Retinal pigment epithelial cell (primary cell): Measurements from ENCODE around the gene RRN3.
"Not testable (repeated sequence)": the region's sequence is repeated elsewhere in the genome, so short reads cannot be mapped to it uniquely, and the experiment has no call there.

Source experiments
- DNase-seq: peaks from one replicate; pipeline ENCODE4 v3.0.0-alpha.2; 2010; ENCODE audit warnings: low read depth
- H3K4me3 ChIP-seq: 2 replicates; pipeline ENCODE4 v1.5.1; 2011; ENCODE audit warnings: mild to moderate bottlenecking, low read length, control low read depth, moderate library complexity
- CTCF ChIP-seq: conservative IDR thresholded peaks from 2 replicates; pipeline ENCODE4 v1.5.1; 2011; ENCODE audit warnings: low read depth, low read length, control low read depth, inconsistent platforms

RRN3 gene

GRCh38 chr16:15130256-15130932 lies 36.3 kb upstream of the RRN3 start:
- H3K4me3 ChIP-seq, DNase-seq: not testable (repeated sequence)

- DNase-seq, H3K4me3 ChIP-seq: not testable (repeated sequence)
Measured at GRCh38 chr16:15127641-15128425, 33.8 kb upstream of the RRN3 start.

GRCh38 chr16:15100372-15100987 lies 6.4 kb upstream of the RRN3 start:
- DNase-seq, H3K4me3 ChIP-seq: not testable (repeated sequence)

GRCh38 chr16:15099366-15099909 lies 5.4 kb upstream of the RRN3 start:
- H3K4me3 ChIP-seq, DNase-seq: not testable (repeated sequence)

GRCh38 chr16:15096583-15096972 lies 2.5 kb upstream of the RRN3 start:
- DNase-seq, H3K4me3 ChIP-seq: not testable (repeated sequence)

- not testable (repeated sequence) for DNase-seq
- H3K4me3 ChIP-seq, result peak overlapping the region; percentile 60
Measured at GRCh38 chr16:15093571-15093954, 509 bp downstream of the RRN3 start.

- not testable (repeated sequence) for H3K4me3 ChIP-seq, DNase-seq
Measured at GRCh38 chr16:15090663-15091269, 3.3 kb downstream of the RRN3 start.

- DNase-seq, result not testable (repeated sequence)
Measured at GRCh38 chr16:15082788-15083187, 11.3 kb downstream of the RRN3 start.

GRCh38 chr16:15080883-15081282 lies 13.2 kb downstream of the RRN3 start:
- DNase-seq, result not testable (repeated sequence)

More at GRCh38 chr16:15082788-15083187, 11.3 kb downstream of the RRN3 start:
- not testable (repeated sequence) for H3K4me3 ChIP-seq

GRCh38 chr16:15076161-15076560 lies 17.9 kb downstream of the RRN3 start:
- DNase-seq, H3K4me3 ChIP-seq: not testable (repeated sequence)

More at GRCh38 chr16:15080883-15081282, 13.2 kb downstream of the RRN3 start:
- not testable (repeated sequence) for H3K4me3 ChIP-seq

GRCh38 chr16:15073101-15073500 lies 21.0 kb downstream of the RRN3 start:
- no peak for DNase-seq
- H3K4me3 ChIP-seq, result no peak overlapping the region
- no peak for TF ChIP-seq CTCF

GRCh38 chr16:15071916-15072769 lies 21.9 kb downstream of the RRN3 start:
- H3K4me3 ChIP-seq, DNase-seq: not testable (repeated sequence)
- peak; percentile 22 for TF ChIP-seq CTCF

GRCh38 chr16:15071013-15071412 lies 23.1 kb downstream of the RRN3 start:
- not testable (repeated sequence) for DNase-seq, H3K4me3 ChIP-seq

GRCh38 chr16:15066690-15067089 lies 27.4 kb downstream of the RRN3 start:
- not testable (repeated sequence) for H3K4me3 ChIP-seq, DNase-seq

GRCh38 chr16:15065961-15066360 lies 28.1 kb downstream of the RRN3 start:
- not testable (repeated sequence) for H3K4me3 ChIP-seq, DNase-seq
